Measurements from ENCODE around the gene CPZ.
"Not testable (repeated sequence)": the region's sequence is repeated elsewhere in the genome, so short reads cannot be mapped to it uniquely, and the experiment has no call there.

CPZ gene

GRCh38 chr4:8630240-8630905 lies 37.8 kb downstream of the CPZ start:
- FAIRE-seq; DNase-seq (ENCODE audit: insufficient read length, low spot score): not testable (repeated sequence)

GRCh38 chr4:8631896-8632295 lies 39.3 kb downstream of the CPZ start:
- FAIRE-seq; DNase-seq (ENCODE audit: insufficient read length, low spot score): not testable (repeated sequence)

GRCh38 chr4:8634773-8635172 lies 42.2 kb downstream of the CPZ start:
- not testable (repeated sequence) for FAIRE-seq; DNase-seq (ENCODE audit: insufficient read length, low spot score)

GRCh38 chr4:8635897-8636554 lies 43.5 kb downstream of the CPZ start:
- not testable (repeated sequence) for DNase-seq (ENCODE audit: insufficient read length, low spot score); FAIRE-seq

GRCh38 chr4:8637456-8637984 lies 45.0 kb downstream of the CPZ start:
- DNase-seq (ENCODE audit: insufficient read length, low spot score) (no peak), FAIRE-seq (no peak)

- no peak for FAIRE-seq
These were observed 46.5 kb downstream of the CPZ start for GRCh38 chr4:8639021-8639420.

GRCh38 chr4:8639777-8640720 lies 47.5 kb downstream of the CPZ start:
- no peak for DNase-seq (ENCODE audit: insufficient read length, low spot score)
- FAIRE-seq, result no peak

More at GRCh38 chr4:8639021-8639420, 46.5 kb downstream of the CPZ start:
- no peak for DNase-seq (ENCODE audit: insufficient read length, low spot score)

- DNase-seq (ENCODE audit: insufficient read length, low spot score), result no peak
- no peak for FAIRE-seq
These were observed 48.3 kb downstream of the CPZ start for GRCh38 chr4:8640816-8641215.

- no peak for DNase-seq (ENCODE audit: insufficient read length, low spot score)
- no peak for FAIRE-seq
These were observed 48.7 kb downstream of the CPZ start for GRCh38 chr4:8641256-8641655.

GRCh38 chr4:8641931-8642650 lies 49.5 kb downstream of the CPZ start:
- no peak for DNase-seq (ENCODE audit: insufficient read length, low spot score)
- no peak for FAIRE-seq

- no peak for FAIRE-seq
- no peak for DNase-seq (ENCODE audit: insufficient read length, low spot score)
These were observed 50.2 kb downstream of the CPZ start for GRCh38 chr4:8642651-8643321.

- DNase-seq (ENCODE audit: insufficient read length, low spot score), result no peak
- FAIRE-seq, result no peak
These were observed 50.9 kb downstream of the CPZ start for GRCh38 chr4:8643441-8643840.

GRCh38 chr4:8643986-8644385 lies 51.4 kb downstream of the CPZ start:
- DNase-seq (ENCODE audit: insufficient read length, low spot score), result no peak

GRCh38 chr4:8644461-8644891 lies 51.9 kb downstream of the CPZ start:
- DNase-seq (ENCODE audit: insufficient read length, low spot score) (no peak), FAIRE-seq (no peak)

More at GRCh38 chr4:8643986-8644385, 51.4 kb downstream of the CPZ start:
- FAIRE-seq, result no peak

- DNase-seq (ENCODE audit: insufficient read length, low spot score) (no peak), FAIRE-seq (no peak)
These were observed 52.6 kb downstream of the CPZ start for GRCh38 chr4:8644966-8645752.

GRCh38 chr4:8645753-8646124 lies 53.2 kb downstream of the CPZ start:
- DNase-seq (ENCODE audit: insufficient read length, low spot score) (no peak), FAIRE-seq (no peak)

GRCh38 chr4:8646296-8647093 lies 53.9 kb downstream of the CPZ start:
- DNase-seq (ENCODE audit: insufficient read length, low spot score), result no peak
- FAIRE-seq, result no peak

GRCh38 chr4:8647094-8647570 lies 54.6 kb downstream of the CPZ start:
- DNase-seq (ENCODE audit: insufficient read length, low spot score) (no peak), FAIRE-seq (no peak)

All from GM19239 (cell line).